GM19035 (cell line): Measurements from ENCODE around the gene RINL.
"Not testable (repeated sequence)": the region's sequence is repeated elsewhere in the genome, so short reads cannot be mapped to it uniquely, and the experiment has no call there.

ENCODE experiments used
- ATAC-seq: cut with Tn5 transposase; IDR thresholded peaks from one replicate; pipeline ENCODE4 v1.9.1; 2021; ENCODE audit not compliant: unreplicated experiment

Gene RINL

DNA sequence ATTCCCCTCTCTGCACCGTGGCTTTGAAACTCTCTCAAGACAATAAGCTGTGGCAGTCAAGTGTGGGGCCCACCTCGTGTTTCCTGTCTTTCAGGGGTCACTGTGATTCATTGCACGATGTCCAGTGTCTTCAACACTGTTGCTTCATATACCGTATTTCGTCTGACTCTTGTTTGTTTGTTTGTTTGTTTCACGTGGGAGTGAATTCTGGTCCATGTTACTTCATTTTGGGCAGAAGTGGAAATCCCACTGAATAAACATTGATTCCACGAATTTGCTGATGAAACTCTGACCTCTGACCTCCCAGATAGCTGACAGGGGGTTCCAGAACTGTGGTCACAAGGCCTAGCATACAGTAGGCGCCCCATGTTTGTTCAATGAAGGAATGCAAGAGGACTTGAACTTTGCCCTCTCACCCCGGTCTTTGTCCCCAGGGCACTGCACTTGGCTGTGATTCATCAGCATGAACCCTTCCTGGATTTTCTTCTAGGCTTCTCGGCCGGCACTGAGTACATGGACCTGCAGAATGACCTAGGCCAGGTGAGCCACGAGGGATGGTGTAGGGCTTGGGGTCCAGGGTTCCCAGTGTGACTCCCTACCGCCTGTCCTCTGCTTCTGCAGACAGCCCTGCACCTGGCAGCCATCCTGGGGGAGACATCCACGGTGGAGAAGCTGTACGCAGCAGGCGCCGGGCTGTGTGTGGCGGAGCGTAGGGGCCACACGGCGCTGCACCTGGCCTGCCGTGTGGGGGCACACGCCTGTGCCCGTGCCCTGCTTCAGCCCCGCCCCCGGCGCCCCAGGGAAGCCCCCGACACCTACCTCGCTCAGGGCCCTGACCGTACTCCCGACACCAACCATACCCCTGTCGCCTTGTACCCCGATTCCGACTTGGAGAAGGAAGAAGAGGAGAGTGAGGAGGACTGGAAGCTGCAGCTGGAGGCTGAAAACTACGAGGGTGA, 26.8 kb upstream of the RINL start:
- no peak for ATAC-seq

GRCh38 chr19:38901683-38902082, 23.6 kb upstream of the RINL start:
- ATAC-seq: no peak

GRCh38 chr19:38900743-38901190, 22.7 kb upstream of the RINL start:
- no peak for ATAC-seq

GRCh38 chr19:38900202-38900629, 22.1 kb upstream of the RINL start:
- ATAC-seq: no peak

- peak; percentile 91 for ATAC-seq
Measured at GRCh38 chr19:38899447-38900201, 21.5 kb upstream of the RINL start, which contains the start of the genes NFKBIB and SIRT2. NFKBIB (plus strand) TSS chr19:38899969; CDS start chr19:38900033, 64 bp downstream. SIRT2 (minus strand) TSS chr19:38899618; CDS start chr19:38899521, 97 bp downstream.

GRCh38 chr19:38898788-38899446, 20.8 kb upstream of the RINL start:
- ATAC-seq: no peak

DNA sequence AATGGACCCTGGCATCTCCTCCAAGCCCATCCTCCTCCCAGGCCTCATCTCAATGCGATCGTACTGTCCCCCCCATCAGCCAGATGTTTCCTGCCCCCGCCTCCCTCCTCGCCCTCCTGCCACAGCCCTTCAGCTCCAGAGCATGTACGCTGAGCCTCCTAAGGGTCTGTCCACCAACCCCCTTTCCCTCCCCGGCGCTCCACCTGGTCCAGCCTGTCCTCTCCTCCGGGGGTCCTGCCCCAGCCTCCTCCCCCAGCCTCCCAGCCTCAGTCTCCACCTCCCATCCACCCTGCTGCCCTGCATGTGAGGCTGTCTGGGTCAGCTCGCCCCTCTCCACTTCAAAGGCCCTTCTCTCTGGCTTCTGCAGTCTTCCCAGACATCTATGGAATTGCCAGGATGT, 16.9 kb upstream of the RINL start:
- ATAC-seq: no peak

- ATAC-seq: no peak
Measured at GRCh38 chr19:38893341-38893771, 15.3 kb upstream of the RINL start.

- no peak for ATAC-seq
Measured at GRCh38 chr19:38892841-38893240, 14.8 kb upstream of the RINL start.

DNA sequence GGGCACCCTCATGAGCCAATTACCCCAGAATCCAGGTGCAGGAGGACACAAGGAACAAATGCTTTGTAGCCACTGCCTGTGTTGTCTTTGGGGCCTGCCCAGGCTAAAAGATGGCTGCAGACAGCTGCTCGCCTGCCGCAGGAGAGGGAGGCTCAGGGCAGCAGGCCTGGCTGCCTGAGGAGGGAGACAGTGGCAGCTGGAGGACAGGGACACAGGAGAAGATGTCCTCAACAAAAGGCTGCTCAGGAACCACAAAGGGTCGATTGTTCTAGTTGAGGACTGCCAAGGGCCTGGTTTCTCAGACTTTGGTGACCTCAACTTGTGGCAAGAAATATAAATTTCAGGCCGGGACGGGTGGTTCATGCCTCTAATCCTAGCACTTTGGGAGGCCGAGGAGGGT, 13.7 kb upstream of the RINL start:
- no peak for ATAC-seq

GRCh38 chr19:38890686-38891085, 12.6 kb upstream of the RINL start:
- ATAC-seq: no peak

GRCh38 chr19:38889803-38890202, 11.7 kb upstream of the RINL start:
- ATAC-seq: no peak

DNA sequence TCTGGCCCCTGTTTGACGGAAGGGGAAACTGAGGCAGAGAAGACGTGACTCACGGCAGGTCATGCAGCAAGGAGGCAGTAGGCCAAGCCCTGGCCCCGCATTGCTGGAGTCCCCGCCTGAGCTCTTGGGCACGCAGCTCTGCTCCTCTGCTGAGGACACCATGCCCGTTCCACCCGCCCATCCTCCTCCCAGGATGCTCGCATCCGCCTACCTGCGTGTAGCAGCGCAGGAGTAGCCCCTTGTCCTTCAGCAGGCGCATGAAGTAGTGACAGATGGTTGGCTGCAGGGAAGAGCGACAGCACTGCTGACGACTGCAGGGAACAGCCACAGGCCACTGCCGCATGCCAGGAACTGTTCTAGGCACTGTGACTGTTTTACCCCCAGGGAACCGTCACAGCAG, 10.8 kb upstream of the RINL start:
- no peak for ATAC-seq

GRCh38 chr19:38884691-38885090, 6.6 kb upstream of the RINL start:
- ATAC-seq: not testable (repeated sequence)

- ATAC-seq: no peak
Measured at GRCh38 chr19:38883286-38883685, 5.2 kb upstream of the RINL start.

GRCh38 chr19:38880882-38881609, 3.0 kb upstream of the RINL start:
- no peak for ATAC-seq

- ATAC-seq: no peak
Measured at GRCh38 chr19:38880076-38880881, 2.2 kb upstream of the RINL start.

DNA sequence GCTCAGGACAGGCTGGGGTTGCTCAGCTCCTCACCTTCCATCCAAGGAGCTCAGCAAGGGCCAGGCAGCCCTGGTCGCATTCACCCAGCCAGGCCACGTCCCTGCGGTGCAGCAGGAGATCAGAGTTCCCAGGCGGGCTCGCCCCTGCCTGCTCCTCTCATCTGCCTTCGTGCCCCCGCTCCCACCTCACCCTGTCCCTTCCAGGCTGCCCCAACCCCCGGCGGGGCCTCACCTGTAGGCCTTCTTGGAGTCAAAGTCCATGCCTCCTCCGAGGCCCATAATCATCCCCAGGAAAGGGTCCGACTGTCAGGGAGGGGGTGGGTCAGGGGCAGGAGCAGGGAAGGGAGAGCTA, 1.3 kb upstream of the RINL start:
- no peak for ATAC-seq

- no peak for ATAC-seq
Measured at GRCh38 chr19:38878575-38879399, 712 bp upstream of the RINL start.
